Posterior vena cava (tissue), 2 donors: Measurements from ENCODE around the gene EIF3L. TPM values are rescaled to one million over a fixed set of nuclear protein-coding genes. Genes with fewer than 3 reads are reported as not detected.

Experiments
- DNase-seq: peaks from one replicate; pipeline ENCODE4 v3.0.0-alpha.2; 2020; ENCODE audit warnings: low spot score
- intact Hi-C, 2 donors: fragments of 100-400 bp; cut with DNase I; formaldehyde crosslinking; loops; one replicate each; pipeline versions ENCODE4 v1.14.1 to v1.14.2; 2022 to 2023
- microRNA-seq, 2 donors: library from miRNA; unstranded; fragments of <30 nt; microRNA quantifications; one replicate each; pipeline ENCODE4 v1.2.0, GENCODE V29; 2020 to 2021; ENCODE audit warnings: borderline microRNAs expressed in 2 of 2
- total RNA-seq, 2 donors: library from RNA; stranded (reverse); fragmentation: NEBNext Ultra II Directional; extraction: Animal tissue kit (Norgen Biotek cat#: 25700); gene quantifications; one replicate each; pipeline ENCODE4 v1.2.1, GENCODE V29; 2021
- donor health status: DM: yes; HTN: yes; CAD: no.
- donor health status: DM: yes; HTN: yes; CAD: no.

Gene EIF3L
- total RNA-seq, 2 donors from 2014 or later: 260 to 267 TPM

- intact Hi-C loops: loop anchor here (10.0 kb wide), 2 partner anchors 49 to 119 kb away; no protein-coding TSS in a partner anchor
- DNase-seq: peak; percentile 97
These were observed 84.6 kb downstream of the EIF3L start for GRCh38 chr22:37933711-37934376.

Small RNA genes lying within 50 kb of the gene (microRNA-seq; reads per million reads assigned to microRNA genes)
- gene MIR659: 0 to 0.32 reads per million in 2 donors

Other genes with a start within 250 kb of the EIF3L start
- gene GGA1, start 240.6 kb upstream of the EIF3L start, total RNA-seq: 10 to 100 TPM; 30.0 to 31.2 TPM
- gene SH3BP1, start 209.8 kb upstream of the EIF3L start, total RNA-seq: 1 to 10 TPM; 7.2 to 7.4 TPM
- gene PDXP, start 190.7 kb upstream of the EIF3L start, total RNA-seq: 1 to 10 TPM; 5.0 to 5.4 TPM
- 1,000 to 10,000 TPM; 1,140 to 1,213 TPM for gene LGALS1, start 173.8 kb upstream of the EIF3L start, total RNA-seq
- 10 to 100 TPM; 12.0 to 13.8 TPM for gene NOL12, start 163.1 kb upstream of the EIF3L start, total RNA-seq
- gene TRIOBP, start 152.4 kb upstream of the EIF3L start, total RNA-seq: 10 to 100 TPM; 93.8 to 95.8 TPM
- 1 to 10 TPM; 3.3 to 6.2 TPM for gene GCAT, start 41.5 kb upstream of the EIF3L start, total RNA-seq
- gene GALR3, start 26.0 kb upstream of the EIF3L start, total RNA-seq: not detected
- 10 to 100 TPM; 13.3 to 15.1 TPM for gene ANKRD54, start 5.1 kb upstream of the EIF3L start, total RNA-seq
- gene MICALL1, start 56.9 kb downstream of the EIF3L start, total RNA-seq: 10 to 100 TPM; 77.0 to 80.8 TPM
- gene C22orf23, start 104.2 kb downstream of the EIF3L start, total RNA-seq: under 1 TPM; 0.32 to 0.33 TPM
- 10 to 100 TPM; 46.5 to 60.2 TPM for gene POLR2F, start 104.3 kb downstream of the EIF3L start, total RNA-seq
- 1 to 10 TPM in 1 of 2 donors, under 1 TPM in 1; 0.32 to 1.6 TPM for gene SOX10, start 135.1 kb downstream of the EIF3L start, total RNA-seq
- gene PICK1, start 208.0 kb downstream of the EIF3L start, total RNA-seq: 10 to 100 TPM; 15.7 to 17.5 TPM
- gene SLC16A8, start 234.8 kb downstream of the EIF3L start, total RNA-seq: under 1 TPM; 0.51 to 0.57 TPM